HepG2 (cell line): ENCODE data around the gene SYNDIG1. TPM values are rescaled to one million over a fixed set of nuclear protein-coding genes. Genes with fewer than 3 reads are reported as not detected.

Experiments used
- ATAC-seq: fragments of 200-7000 bp; cut with Tn5 transposase; 3 replicates; pipeline ENCODE4 v1.9.1; 2020; ENCODE audit warnings: mild to moderate bottlenecking, moderate library complexity
- BruUV-seq: library from RNA; stranded (reverse); fragments of 400-500 nt; replicated peaks from 2 replicates; lab custom pipeline; 2021; lab: Mats Ljungman, UMichigan
- CTCF ChIA-PET: fragments of 300-600 bp; formaldehyde crosslinking; extraction: SDS; loops from one replicate; lab custom pipeline; 2021; ENCODE audit warnings: low total read pairs, inconsistent platforms, low intra/inter-chr PET ratio; lab: Yijun Ruan, JAX
- POLR2A ChIA-PET: fragments of 350-600 bp; sonication (Branson Sonifier 250); formaldehyde crosslinking; loops from one replicate; lab custom pipeline; 2020; ENCODE audit warnings: antibody characterized with exemption, inconsistent platforms; lab: Yijun Ruan, JAX
- DNase-seq: peaks from one replicate; pipeline ENCODE4 v3.0.0-alpha.2; 2015; ENCODE audit warnings: low spot score
- FAIRE-seq: peaks from 3 replicates; lab custom pipeline; 2011; peaks lifted over from hg19 to GRCh38; lab: Jason Lieb, UNC
- H2AFZ ChIP-seq: one replicate; pipeline ENCODE4 v1.6.1; 2011; ENCODE audit warnings: low read length, inconsistent platforms
- H3K27ac ChIP-seq: fragments of 300-600 bp; 3 replicates; pipeline ENCODE4 v1.8.0; 2011; ENCODE audit warnings: mixed run types, mild to moderate bottlenecking, mixed read lengths, low read length, inconsistent platforms; ENCODE audit not compliant: insufficient read depth; ENCODE audit errors: extremely low read length
- H3K27me3 ChIP-seq, 2 experiments: fragments of 200-600 bp in 1 of 2; 2 replicates in 1 of 2; 3 replicates in 1 of 2; pipeline versions ENCODE4 v1.6.0 to v1.8.0; 2011; ENCODE audit warnings: low read length in 2 of 2, mild to moderate bottlenecking in 2 of 2, moderate library complexity in 2 of 2, inconsistent platforms in 1 of 2; ENCODE audit not compliant: insufficient read depth in 2 of 2, control insufficient read depth in 1 of 2
- H3K36me3 ChIP-seq, 2 experiments: fragments of 200-600 bp in 1 of 2; replicated peaks in 1 of 2; 2 replicates in 1 of 2; 3 replicates in 1 of 2; pipeline versions ENCODE4 v1.5.1 to v1.8.0; 2011; ENCODE audit warnings: low read length in 2 of 2, inconsistent platforms in 1 of 2; ENCODE audit not compliant: insufficient read depth in 2 of 2, control insufficient read depth in 1 of 2
- H3K4me1 ChIP-seq: 2 replicates; pipeline ENCODE4 v1.5.1; 2012; ENCODE audit warnings: low read length, inconsistent platforms; ENCODE audit not compliant: insufficient read depth
- H3K4me2 ChIP-seq: 2 replicates; pipeline ENCODE4 v1.6.0; 2011; ENCODE audit warnings: low read depth, low read length, inconsistent platforms
- H3K4me3 ChIP-seq, 3 experiments: fragments of 200-600 bp in 1 of 3; sonication (generic), shearing (Covaris generic) in 1 of 3; replicated peaks in 1 of 3; 2 replicates each; pipeline ENCODE4 v1.5.1; 2011 to 2016; ENCODE audit warnings: low read length in 3 of 3, inconsistent platforms in 2 of 3, low read depth in 2 of 3, mild to moderate bottlenecking in 2 of 3, control low read depth in 1 of 3, mixed read lengths in 1 of 3; ENCODE audit not compliant: insufficient read depth in 1 of 3
- H3K79me2 ChIP-seq: one replicate; pipeline ENCODE4 v1.6.1; 2011; ENCODE audit warnings: low read length, inconsistent platforms; ENCODE audit not compliant: insufficient read depth
- H3K9ac ChIP-seq: 2 replicates; pipeline ENCODE4 v1.6.0; 2011; ENCODE audit warnings: mild to moderate bottlenecking, low read depth, low read length, inconsistent platforms; ENCODE audit not compliant: insufficient read depth
- H3K9me3 ChIP-seq: 2 replicates; pipeline ENCODE4 v1.5.1; 2012; ENCODE audit warnings: mild to moderate bottlenecking, low read length
- H4K20me1 ChIP-seq: 2 replicates; pipeline ENCODE4 v1.6.0; 2011; ENCODE audit warnings: inconsistent platforms, mild to moderate bottlenecking, low read length, moderate library complexity; ENCODE audit not compliant: insufficient read depth
- ATM ChIP-seq: fragments of 450-650 bp; IDR thresholded peaks from 2 replicates; pipeline ENCODE4 v1.7.1; 2017; ENCODE audit warnings: mild to moderate bottlenecking, borderline replicate concordance
- RORA ChIP-seq: sonication (generic); formaldehyde crosslinking; IDR thresholded peaks from 2 replicates; pipeline ENCODE4 v1.5.0; 2020; ENCODE audit warnings: mild to moderate bottlenecking, missing genetic modification reagents, moderate library complexity
- SNAI1 ChIP-seq: sonication (generic); formaldehyde crosslinking; IDR thresholded peaks from 2 replicates; pipeline ENCODE4 v1.5.0; 2020; ENCODE audit warnings: mild to moderate bottlenecking, missing genetic modification reagents, borderline replicate concordance
- SNAPC2 ChIP-seq: sonication (generic); formaldehyde crosslinking; IDR thresholded peaks from 2 replicates; pipeline ENCODE4 v1.8.1; 2022; ENCODE audit warnings: mild to moderate bottlenecking, missing genetic modification reagents
- SP140L ChIP-seq: sonication (generic); formaldehyde crosslinking; IDR thresholded peaks from 2 replicates; pipeline ENCODE4 v1.4.0; 2020; ENCODE audit warnings: missing genetic modification reagents, borderline replicate concordance
- TBX2 ChIP-seq: sonication (generic); formaldehyde crosslinking; IDR thresholded peaks from 2 replicates; pipeline ENCODE4 v1.5.0; 2020; ENCODE audit warnings: missing genetic modification reagents, mild to moderate bottlenecking, borderline replicate concordance
- ZNF496 ChIP-seq: sonication (generic); formaldehyde crosslinking; IDR thresholded peaks from 2 replicates; pipeline ENCODE4 v1.8.1; 2023; ENCODE audit warnings: mild to moderate bottlenecking, moderate library complexity, missing genetic modification reagents; ENCODE audit not compliant: insufficient replicate concordance
- WGBS: methylation state at CpG from one replicate; pipeline ENCODE4 v1.1.6; 2017; ENCODE audit warnings: low lambda C conversion rate; 5-methylcytosine and 5-hydroxymethylcytosine counted together
- in situ Hi-C: cut with HindIII; loops from 2 replicates; pipeline ENCODE4 v1.10.0; 2017; ENCODE audit warnings: low pct_unique_long_range_greater_than_20kb; ENCODE audit not compliant: extremely low pct_ligation_motif_present
- intact Hi-C: fragments of 100-400 bp; cut with micrococcal nuclease; formaldehyde crosslinking; loops from one replicate; pipeline ENCODE4 v1.10.0; 2022; ENCODE audit not compliant: unreplicated experiment
- polyA plus RNA-seq, 8 experiments: library from polyadenylated mRNA; depleted of rRNA in 3 of 8; stranded (reverse) in 7 of 8; unstranded in 1 of 8; fragments of >200 nt; fragmentation: Illumina TruSeq in 4 of 8; extraction: Trizol in 4 of 8; gene quantifications; 2 replicates each; pipeline versions ENCODE4 v1.2.1 to v1.2.3, GENCODE V29; 2011 to 2016; ENCODE audit warnings: low read depth in 4 of 8, missing spikeins in 1 of 8, mixed read lengths in 1 of 8; ENCODE audit not compliant: insufficient read depth in 1 of 8
- total RNA-seq, 5 experiments: library from RNA; depleted of rRNA; stranded (reverse); fragments of >200 nt; fragmentation: Illumina TruSeq; extraction: Trizol; gene quantifications; 2 replicates each; pipeline ENCODE4 v1.2.3, GENCODE V29; 2016; ENCODE audit warnings: low read depth in 1 of 5

The SYNDIG1 gene
- total and polyA plus RNA-seq, 2 of the 13 experiments (the other 11 are each of a cell fraction or from before 2014, with no cell fraction given), result not detected

DNA sequence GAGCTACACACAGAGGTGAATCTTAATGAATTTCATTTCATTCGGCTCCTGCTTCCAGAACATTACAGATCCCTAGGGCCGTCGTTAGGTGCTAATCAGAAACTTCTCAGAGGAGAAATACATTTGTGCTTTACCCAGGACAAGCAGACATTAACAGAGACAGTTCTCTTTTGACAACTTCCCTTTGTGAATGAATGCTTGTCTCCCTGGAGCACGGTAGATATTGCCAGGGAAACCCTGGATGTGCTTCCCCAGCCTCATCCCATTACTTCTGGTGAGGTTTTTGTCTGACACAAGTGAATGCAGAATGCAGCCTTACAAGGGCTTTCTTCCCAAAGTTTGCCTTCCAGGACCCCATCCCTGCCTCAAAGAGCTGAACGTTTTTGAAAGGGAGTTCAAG, 105.4 kb downstream of the SYNDIG1 start:
- Histone ChIP-seq H3K36me3 (no peaks in the 10 kb centered on the region), H3K27me3 (no peaks in the 10 kb centered on the region), H3K4me2 (no peak overlapping the region), H3K4me1 (no peaks in the 10 kb centered on the region), H3K79me2 (no peaks in the 10 kb centered on the region), H2AFZ (no peak overlapping the region), H4K20me1 (no peaks in the 10 kb centered on the region), H3K4me3 (no peak overlapping the region), H3K27ac (no peak overlapping the region), H3K9me3 (no peaks in the 10 kb centered on the region), H3K9ac (no peak overlapping the region)
- ChIA-PET POLR2A (no interaction called here), CTCF (no interaction called here)
- in situ Hi-C loops, result loop anchor here (10.0 kb wide), 1 partner anchor 60 kb away; no protein-coding TSS in a partner anchor
- intact Hi-C loops, result no loop called here
- TF ChIP-seq SNAI1 (CRISPR knock-in tag) (no peak), SP140L (CRISPR knock-in tag) (no peak)
- ATAC-seq, result no peak
- no peak for DNase-seq
- no peak for FAIRE-seq
- WGBS, result 0% methylated on average over 5 of the region's 5 CpGs
- BruUV-seq, result no TSS peak

DNA sequence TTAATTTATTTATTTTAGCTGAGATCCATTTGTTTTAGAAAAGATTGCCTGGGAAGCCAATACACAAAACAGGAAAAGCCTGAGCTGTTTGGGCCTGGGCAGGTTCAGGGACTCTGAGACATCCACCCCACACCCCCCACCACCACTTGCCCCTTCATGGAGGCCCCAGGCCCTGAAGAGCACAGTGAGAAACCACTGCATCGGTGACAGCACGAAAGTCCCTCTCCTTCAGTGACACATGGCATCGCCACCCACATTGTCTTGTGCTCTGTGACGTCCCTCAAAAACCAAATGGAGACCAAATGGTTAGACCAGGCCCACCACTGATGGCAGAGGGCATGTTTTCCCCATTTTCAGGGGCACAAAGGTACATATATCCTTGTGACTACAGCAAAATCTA, 106.4 kb downstream of the SYNDIG1 start:
- Histone ChIP-seq H3K4me3 (no peak overlapping the region), H3K27ac (no peak overlapping the region), H3K9me3 (no peaks in the 10 kb centered on the region), H3K4me1 (no peaks in the 10 kb centered on the region), H3K9ac (no peak overlapping the region), H3K79me2 (no peaks in the 10 kb centered on the region), H4K20me1 (no peaks in the 10 kb centered on the region), H3K27me3 (no peaks in the 10 kb centered on the region), H2AFZ (no peak overlapping the region), H3K36me3 (no peaks in the 10 kb centered on the region), H3K4me2 (no peak overlapping the region)
- ATAC-seq (no peak), FAIRE-seq (no peak), DNase-seq (no peak)
- intact Hi-C loops, result no loop called here
- ChIA-PET CTCF (no interaction called here), POLR2A (no interaction called here)
- in situ Hi-C loops, result loop anchor here (10.0 kb wide), 1 partner anchor 59 kb away; no protein-coding TSS in a partner anchor
- TF ChIP-seq TBX2 (no peak), ZNF496 (CRISPR knock-in tag) (no peak), RORA (no peak), SNAPC2 (CRISPR knock-in tag) (no peak), ATM (no peak)
- 13% methylated on average over 4 of the region's 4 CpGs for WGBS
- BruUV-seq, result no TSS peak
